GM18861 (cell line): ENCODE data around the gene SND1.

ENCODE experiments used
- ATAC-seq: cut with Tn5 transposase; IDR thresholded peaks from one replicate; pipeline ENCODE4 v1.9.1; 2021; ENCODE audit not compliant: unreplicated experiment

Gene SND1

GRCh38 chr7:128081808-128082207, 429.8 kb downstream of the SND1 start:
- no peak for ATAC-seq

- ATAC-seq = no peak
Measured at GRCh38 chr7:128082431-128082830, 430.4 kb downstream of the SND1 start.

- no peak for ATAC-seq
Measured at GRCh38 chr7:128084896-128085608, 433.1 kb downstream of the SND1 start.

- ATAC-seq = no peak
Measured at GRCh38 chr7:128090492-128090891, 438.5 kb downstream of the SND1 start.

- ATAC-seq = no peak
Measured at GRCh38 chr7:128091106-128091505, 439.1 kb downstream of the SND1 start.

- no peak for ATAC-seq
Measured at GRCh38 chr7:128092221-128092620, 440.2 kb downstream of the SND1 start.

- ATAC-seq = no peak
Measured at GRCh38 chr7:128093614-128094570, 441.9 kb downstream of the SND1 start.

- ATAC-seq = no peak
Measured at GRCh38 chr7:128094686-128095085, 442.7 kb downstream of the SND1 start.

- no peak for ATAC-seq
Measured at GRCh38 chr7:128097211-128097731, 445.3 kb downstream of the SND1 start.

GRCh38 chr7:128098629-128099028, 446.6 kb downstream of the SND1 start:
- ATAC-seq = no peak

- ATAC-seq = no peak
Measured at GRCh38 chr7:128099204-128099671, 447.2 kb downstream of the SND1 start.

GRCh38 chr7:128100225-128100948, 448.4 kb downstream of the SND1 start:
- ATAC-seq = no peak

- no peak for ATAC-seq
Measured at GRCh38 chr7:128100949-128101713, 449.1 kb downstream of the SND1 start.

GRCh38 chr7:128102490-128103291, 450.7 kb downstream of the SND1 start:
- no peak for ATAC-seq

GRCh38 chr7:128103498-128104107, 451.6 kb downstream of the SND1 start:
- ATAC-seq = no peak

- ATAC-seq = no peak
Measured at GRCh38 chr7:128104108-128104742, 452.2 kb downstream of the SND1 start.

GRCh38 chr7:128105228-128106022, 453.4 kb downstream of the SND1 start:
- ATAC-seq = no peak

- no peak for ATAC-seq
Measured at GRCh38 chr7:128106821-128107220, 454.8 kb downstream of the SND1 start.
